ENCODE measurements around the gene PLK3.

Gene PLK3

DNA sequence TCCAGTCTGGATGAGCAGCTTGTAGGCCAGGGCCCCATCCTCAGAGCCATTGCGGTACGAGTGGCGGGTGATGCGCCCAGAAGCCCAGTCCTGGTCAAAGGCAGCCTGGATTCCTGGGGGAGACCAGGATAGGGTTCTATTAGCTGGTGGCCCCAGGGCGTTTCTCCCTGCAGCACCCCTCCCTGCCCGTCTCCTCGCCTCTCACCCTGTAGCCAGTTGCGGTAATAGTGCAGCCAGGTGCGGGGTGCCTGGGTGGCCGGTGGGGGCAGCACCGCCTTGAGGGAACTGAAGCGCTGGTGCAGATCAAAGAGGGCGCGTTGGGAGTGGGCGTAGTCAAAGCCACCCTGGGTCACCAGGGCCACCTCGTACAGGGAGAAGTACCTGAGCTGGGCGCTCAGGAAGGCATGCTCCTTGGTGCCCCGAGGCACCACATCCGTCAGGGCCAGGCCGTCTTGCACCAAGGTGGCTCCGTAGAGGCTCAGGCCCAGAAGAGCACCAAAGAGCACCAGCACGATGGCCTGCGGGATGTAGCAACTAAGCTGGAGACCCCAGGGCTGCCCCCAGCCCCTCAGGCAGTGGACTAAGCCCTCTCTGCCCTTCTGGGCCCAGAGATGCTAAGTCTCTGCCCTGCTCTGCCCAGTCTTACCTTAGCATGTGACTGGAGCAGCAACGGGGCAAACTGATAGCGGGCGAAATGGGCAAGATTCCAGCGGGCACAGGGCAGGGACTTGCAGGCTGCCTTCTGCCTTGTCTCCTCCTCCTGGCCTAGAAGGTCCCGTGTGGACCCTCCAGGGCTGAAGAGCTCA lies 27.2 kb downstream of the PLK3 start:
- ChIA-PET CTCF (interaction anchor here (1.0 to 3.2 kb wide), 3 partner anchors 8 to 29 kb away, joined by 3 to 17 read pairs (median 4); no protein-coding TSS in a partner anchor), POLR2A (no interaction called here)
- DNase-seq (ENCODE audit: extremely low spot score): no peak
- TF ChIP-seq, protein P1, sequence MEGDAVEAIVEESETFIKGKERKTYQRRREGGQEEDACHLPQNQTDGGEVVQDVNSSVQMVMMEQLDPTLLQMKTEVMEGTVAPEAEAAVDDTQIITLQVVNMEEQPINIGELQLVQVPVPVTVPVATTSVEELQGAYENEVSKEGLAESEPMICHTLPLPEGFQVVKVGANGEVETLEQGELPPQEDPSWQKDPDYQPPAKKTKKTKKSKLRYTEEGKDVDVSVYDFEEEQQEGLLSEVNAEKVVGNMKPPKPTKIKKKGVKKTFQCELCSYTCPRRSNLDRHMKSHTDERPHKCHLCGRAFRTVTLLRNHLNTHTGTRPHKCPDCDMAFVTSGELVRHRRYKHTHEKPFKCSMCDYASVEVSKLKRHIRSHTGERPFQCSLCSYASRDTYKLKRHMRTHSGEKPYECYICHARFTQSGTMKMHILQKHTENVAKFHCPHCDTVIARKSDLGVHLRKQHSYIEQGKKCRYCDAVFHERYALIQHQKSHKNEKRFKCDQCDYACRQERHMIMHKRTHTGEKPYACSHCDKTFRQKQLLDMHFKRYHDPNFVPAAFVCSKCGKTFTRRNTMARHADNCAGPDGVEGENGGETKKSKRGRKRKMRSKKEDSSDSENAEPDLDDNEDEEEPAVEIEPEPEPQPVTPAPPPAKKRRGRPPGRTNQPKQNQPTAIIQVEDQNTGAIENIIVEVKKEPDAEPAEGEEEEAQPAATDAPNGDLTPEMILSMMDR (IDR thresholded peaks at IDR 0.05; ENCODE audit: control extremely low read depth, extremely low read depth, low read depth, missing control alignments): no peak

DNA sequence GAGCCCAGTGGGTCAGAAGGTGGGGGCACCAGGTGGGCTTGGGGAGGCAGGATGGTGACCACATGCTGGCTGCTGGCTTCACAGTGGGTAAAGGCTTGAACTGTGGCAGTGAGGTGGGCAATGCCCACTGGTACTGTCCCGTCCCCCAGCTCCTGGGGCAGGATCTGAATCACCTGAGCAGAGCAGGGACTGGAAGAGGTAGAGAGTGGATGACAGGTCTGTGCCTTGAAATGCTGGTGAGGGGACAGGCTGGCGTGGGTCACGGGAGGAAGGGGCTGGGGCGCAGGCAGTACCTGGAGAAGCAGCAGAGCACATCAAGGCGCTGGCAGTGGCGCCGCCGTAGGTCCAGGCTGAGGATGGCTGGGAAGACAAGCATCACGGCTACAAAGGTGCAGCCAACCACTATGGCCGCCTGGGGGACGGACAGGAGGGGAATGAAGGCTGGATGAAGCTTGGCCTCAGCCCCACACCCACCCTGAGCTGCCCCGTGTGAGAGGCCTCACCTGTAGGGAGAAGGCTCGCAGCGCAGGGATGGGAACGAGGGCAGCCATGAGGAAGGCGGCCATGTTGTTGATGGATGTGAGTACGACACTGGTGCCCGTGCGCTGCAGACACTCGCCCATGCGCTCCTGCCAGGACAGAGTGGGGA lies 27.9 kb downstream of the PLK3 start:
- ChIA-PET CTCF (interaction anchor here (1.0 to 3.2 kb wide), 3 partner anchors 8 to 29 kb away, joined by 3 to 17 read pairs (median 4); no protein-coding TSS in a partner anchor), POLR2A (no interaction called here)
- TF ChIP-seq, protein P1 (IDR thresholded peaks at IDR 0.05; ENCODE audit: control extremely low read depth, extremely low read depth, low read depth, missing control alignments): no peak
- DNase-seq (ENCODE audit: extremely low spot score): no peak

DNA sequence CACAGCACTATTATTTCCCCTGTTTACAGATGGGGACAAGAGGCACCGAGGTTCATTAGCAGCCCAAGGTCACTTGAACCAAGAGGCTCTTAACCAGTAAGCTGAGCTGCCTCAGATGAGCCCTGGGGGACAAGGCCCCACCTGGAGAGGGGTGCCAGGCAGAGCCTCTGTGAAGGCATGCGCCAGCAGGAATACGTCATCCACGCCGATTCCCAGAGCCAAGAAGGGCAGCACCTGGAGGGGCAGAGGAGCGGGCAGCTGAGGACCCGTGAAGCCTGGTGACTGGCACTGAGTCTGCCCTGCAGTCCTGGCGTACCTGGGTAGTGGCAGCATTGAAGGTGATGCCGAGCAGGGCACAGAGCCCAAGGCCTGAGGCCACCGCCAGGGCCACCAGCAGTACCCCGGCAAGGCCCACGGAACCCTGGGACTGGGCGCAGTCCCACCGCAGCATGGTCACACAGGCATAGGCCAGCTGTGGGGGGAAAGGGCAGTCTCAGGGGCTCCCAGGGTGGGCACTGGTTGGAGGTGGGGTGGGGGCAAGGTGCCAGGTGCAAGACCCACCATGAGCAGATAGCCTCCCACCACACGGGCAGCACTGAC lies 28.8 kb downstream of the PLK3 start:
- CTCF ChIA-PET: interaction anchor here (2.1 kb wide), 1 partner anchor 8 kb away, joined by 5 read pairs; no protein-coding TSS in a partner anchor
- TF ChIP-seq, protein P1 (IDR thresholded peaks at IDR 0.05; ENCODE audit: control extremely low read depth, extremely low read depth, low read depth, missing control alignments): no peak
- POLR2A ChIA-PET: interaction anchor here (5.5 kb wide), 1 partner anchor 10 kb away, joined by 21 read pairs; no protein-coding TSS in a partner anchor
- DNase-seq (ENCODE audit: extremely low spot score): no peak

DNA sequence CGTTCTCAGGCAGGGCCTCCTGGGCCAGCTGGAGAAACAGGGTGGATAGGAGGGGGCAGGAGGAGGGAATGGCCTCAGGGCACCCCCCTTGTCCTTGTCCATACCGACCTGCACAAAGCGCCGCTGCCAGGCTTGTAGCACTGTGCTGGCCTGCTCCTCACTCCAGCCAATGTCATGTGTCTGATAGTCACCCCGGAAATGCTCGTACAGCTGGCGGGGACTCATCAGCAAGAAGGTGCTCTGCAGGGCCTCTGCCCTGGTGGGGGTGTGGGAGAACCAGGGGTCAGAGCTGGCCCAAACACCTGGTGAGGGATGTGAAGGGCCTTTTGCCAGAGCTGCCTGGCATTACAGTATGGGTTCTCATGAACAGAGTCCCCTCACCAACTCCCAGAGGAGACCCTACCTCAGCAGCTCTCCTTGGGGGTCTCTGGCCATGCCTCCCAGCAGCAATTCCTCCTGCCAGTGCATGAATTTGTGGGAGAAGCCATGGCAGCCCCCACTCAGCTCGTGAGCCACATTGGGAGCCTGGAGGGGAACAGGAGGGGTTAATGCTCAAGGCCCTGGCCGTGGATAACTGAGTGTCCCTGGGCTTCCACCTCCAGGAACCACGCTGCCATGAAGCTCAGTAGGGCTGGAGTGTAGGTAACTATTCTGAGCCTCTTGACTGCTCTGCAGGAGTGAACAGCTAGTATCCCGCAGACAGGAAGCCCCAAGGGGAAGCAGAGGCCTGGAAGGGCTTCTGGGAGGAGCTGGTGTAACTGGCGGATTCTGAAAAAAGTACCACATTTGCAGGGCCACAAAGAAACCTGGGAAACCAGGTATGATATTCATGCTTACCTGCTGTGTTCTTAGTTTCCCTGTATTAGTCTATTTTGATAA lies 29.6 kb downstream of the PLK3 start:
- DNase-seq (ENCODE audit: extremely low spot score): no peak
- TF ChIP-seq, protein P1 (IDR thresholded peaks at IDR 0.05; ENCODE audit: control extremely low read depth, extremely low read depth, low read depth, missing control alignments): no peak
- CTCF ChIA-PET: interaction anchor here (1.5 to 2.1 kb wide), 3 partner anchors 9 to 100 kb away, joined by 3 to 5 read pairs (median 4); no protein-coding TSS in a partner anchor
- POLR2A ChIA-PET: interaction anchor here (0.7 to 5.5 kb wide), 2 partner anchors 10 to 474 kb away, joined by 4 to 21 read pairs; no protein-coding TSS in a partner anchor

DNA sequence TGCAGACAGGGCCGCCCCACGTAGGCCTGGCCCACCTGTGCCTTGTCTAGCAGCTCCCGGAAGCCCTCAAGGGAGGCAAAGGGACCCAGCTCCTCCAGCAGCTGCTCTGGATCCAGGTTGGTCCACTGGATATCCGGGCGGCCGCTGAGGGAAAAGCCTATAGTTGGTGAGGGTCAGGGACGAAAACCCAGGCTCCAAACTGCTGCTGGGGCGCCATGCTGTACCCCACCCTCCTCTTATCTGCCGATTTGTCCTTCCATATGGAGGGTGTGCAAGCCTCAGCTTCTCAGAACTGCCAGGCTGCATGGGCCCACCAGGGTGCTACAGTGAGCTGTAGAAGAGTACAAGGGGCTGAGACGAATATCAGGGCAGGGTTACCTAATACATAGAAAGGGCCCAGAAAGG lies 30.7 kb downstream of the PLK3 start:
- CTCF ChIA-PET: interaction anchor here (1.5 to 2.1 kb wide), 4 partner anchors 10 to 180 kb away, joined by 3 to 5 read pairs (median 4); partner anchors contain the start of gene HECTD3
- POLR2A ChIA-PET: interaction anchor here (1.0 to 5.5 kb wide), 2 partner anchors 10 to 12 kb away, joined by 3 to 21 read pairs; no protein-coding TSS in a partner anchor
- TF ChIP-seq, protein P1 (IDR thresholded peaks at IDR 0.05; ENCODE audit: control extremely low read depth, extremely low read depth, low read depth, missing control alignments): no peak
- peak; percentile 27 for DNase-seq (ENCODE audit: extremely low spot score)
